Cerebellar cortex (tissue), 1 donor: Measurements from ENCODE around the gene DYNLRB1.
"Not testable (repeated sequence)": the region's sequence is repeated elsewhere in the genome, so short reads cannot be mapped to it uniquely, and the experiment has no call there.

Experiments
- DNase-seq: peaks from one replicate; pipeline ENCODE4 v3.0.0-alpha.2; 2015; ENCODE audit warnings: low spot score

Gene DYNLRB1

GRCh38 chr20:34512266-34512954 lies 3.8 kb upstream of the DYNLRB1 start:
- DNase-seq, result no peak

- DNase-seq, result no peak
Measured at GRCh38 chr20:34512955-34513419, 3.2 kb upstream of the DYNLRB1 start.

GRCh38 chr20:34514034-34514433 lies 2.2 kb upstream of the DYNLRB1 start:
- not testable (repeated sequence) for DNase-seq

- no peak for DNase-seq
Measured at GRCh38 chr20:34514897-34515483, 1.2 kb upstream of the DYNLRB1 start.

- peak; percentile 88 for DNase-seq
Measured at GRCh38 chr20:34515484-34516246, 557 bp upstream of the DYNLRB1 start.

- DNase-seq, result no peak
Measured at GRCh38 chr20:34517114-34517505, 888 bp downstream of the DYNLRB1 start.

- not testable (repeated sequence) for DNase-seq
Measured at GRCh38 chr20:34518863-34519262, 2.6 kb downstream of the DYNLRB1 start.

- DNase-seq, result not testable (repeated sequence)
Measured at GRCh38 chr20:34519841-34520240, 3.6 kb downstream of the DYNLRB1 start.

GRCh38 chr20:34522969-34523871 lies 7.0 kb downstream of the DYNLRB1 start:
- DNase-seq, result peak; percentile 54

GRCh38 chr20:34524426-34524825 lies 8.2 kb downstream of the DYNLRB1 start:
- DNase-seq, result no peak

GRCh38 chr20:34525342-34525708 lies 9.1 kb downstream of the DYNLRB1 start:
- DNase-seq, result no peak

- DNase-seq, result no peak
Measured at GRCh38 chr20:34525709-34526416, 9.6 kb downstream of the DYNLRB1 start.

- no peak for DNase-seq
Measured at GRCh38 chr20:34526466-34526865, 10.2 kb downstream of the DYNLRB1 start.

GRCh38 chr20:34527016-34527415 lies 10.8 kb downstream of the DYNLRB1 start:
- DNase-seq, result no peak

GRCh38 chr20:34528921-34529297 lies 12.7 kb downstream of the DYNLRB1 start:
- peak; percentile 43 for DNase-seq

GRCh38 chr20:34529742-34530141 lies 13.5 kb downstream of the DYNLRB1 start:
- DNase-seq, result no peak

GRCh38 chr20:34530342-34530741 lies 14.1 kb downstream of the DYNLRB1 start:
- DNase-seq, result no peak

- no peak for DNase-seq
Measured at GRCh38 chr20:34531608-34532265, 15.5 kb downstream of the DYNLRB1 start.

- no peak for DNase-seq
Measured at GRCh38 chr20:34532320-34532719, 16.1 kb downstream of the DYNLRB1 start.

GRCh38 chr20:34532756-34533155 lies 16.5 kb downstream of the DYNLRB1 start:
- no peak for DNase-seq
